Body of pancreas (tissue), 4 donors: Measurements from ENCODE around the gene FBXO41. TPM values are rescaled to one million over a fixed set of nuclear protein-coding genes. Genes with fewer than 3 reads are reported as not detected.

Experiments used
- ATAC-seq: fragments of 150-250 bp; one replicate; pipeline ENCODE4 v1.9.1; 2016
- DNase-seq, 4 donors: peaks; one replicate each; pipeline ENCODE4 v3.0.0-alpha.2; 2019
- H3K27ac ChIP-seq, 4 donors: fragments of 200-600 bp; sonication (generic); 1 replicate in 3 of 4; 2 replicates in 1 of 4; pipeline versions ENCODE4 v1.5.1 to v1.6.1; 2016 to 2019; ENCODE audit warnings: mild to moderate bottlenecking in 1 of 4, mixed read lengths in 1 of 4, moderate library complexity in 1 of 4
- H3K27me3 ChIP-seq, 2 donors: fragments of 200-600 bp; sonication (generic); one replicate each; pipeline ENCODE4 v1.6.0; 2016; ENCODE audit warnings: mild to moderate bottlenecking in 1 of 2
- H3K36me3 ChIP-seq, 2 donors: fragments of 200-600 bp; sonication (generic); replicated peaks in 1 of 2; 2 replicates each; pipeline ENCODE4 v1.5.1; 2016; ENCODE audit warnings: low read depth in 2 of 2; ENCODE audit not compliant: insufficient read depth in 1 of 2
- H3K4me1 ChIP-seq: fragments of 200-600 bp; sonication (generic); one replicate; pipeline ENCODE4 v1.6.0; 2016
- H3K4me3 ChIP-seq, 2 donors: fragments of 200-600 bp; sonication (generic); 1 replicate in 1 of 2; 2 replicates in 1 of 2; pipeline ENCODE4 v1.5.1; 2016 to 2019
- H3K9me3 ChIP-seq, 3 donors: fragments of 200-600 bp; sonication (generic); 1 replicate in 2 of 3; 2 replicates in 1 of 3; pipeline ENCODE4 v1.5.1; 2016
- POLR2A ChIP-seq, 3 donors: fragments of 450-650 bp; IDR thresholded peaks; one replicate each; pipeline ENCODE4 v1.6.1; 2016; ENCODE audit warnings: antibody characterized with exemption in 3 of 3, mild to moderate bottlenecking in 2 of 3
- WGBS, 2 donors: methylation state at CpG; one replicate each; pipeline ENCODE4 v1.1.5; 2017; 5-methylcytosine and 5-hydroxymethylcytosine counted together
- intact Hi-C: fragments of 100-400 bp; cut with DNase I; formaldehyde crosslinking; loops from one replicate; pipeline ENCODE4 v1.15.1; 2023
- small RNA-seq: library from RNA; depleted of rRNA; stranded (forward); fragments of <200 nt; gene quantifications from one replicate; pipeline ENCODE3, GENCODE V24; 2016
- total RNA-seq, 2 donors: library from RNA; depleted of rRNA; stranded (reverse); fragments of >200 nt; gene quantifications; one replicate each; pipeline ENCODE4 v1.1.0, GENCODE V29; 2016
- TF ChIP-seq, protein P1 (sequence below), 7 experiments: fragments of 450-650 bp in 4 of 7; fragments of 200-600 bp in 3 of 7; sonication (generic) in 3 of 7; IDR thresholded peaks; one replicate each; pipeline ENCODE4 v1.5.1; 2016 to 2019; ENCODE audit warnings: antibody characterized with exemption in 7 of 7

FBXO41 gene
- total RNA-seq, 2 donors from 2014 or later: 4.3 to 11.2 TPM

- ATAC-seq (no peak), DNase-seq (no peak)
- H3K4me3 ChIP-seq: no peak overlapping the region
- H3K27me3 ChIP-seq: no peaks in the 10 kb centered on the region
- TF ChIP-seq, protein P1, sequence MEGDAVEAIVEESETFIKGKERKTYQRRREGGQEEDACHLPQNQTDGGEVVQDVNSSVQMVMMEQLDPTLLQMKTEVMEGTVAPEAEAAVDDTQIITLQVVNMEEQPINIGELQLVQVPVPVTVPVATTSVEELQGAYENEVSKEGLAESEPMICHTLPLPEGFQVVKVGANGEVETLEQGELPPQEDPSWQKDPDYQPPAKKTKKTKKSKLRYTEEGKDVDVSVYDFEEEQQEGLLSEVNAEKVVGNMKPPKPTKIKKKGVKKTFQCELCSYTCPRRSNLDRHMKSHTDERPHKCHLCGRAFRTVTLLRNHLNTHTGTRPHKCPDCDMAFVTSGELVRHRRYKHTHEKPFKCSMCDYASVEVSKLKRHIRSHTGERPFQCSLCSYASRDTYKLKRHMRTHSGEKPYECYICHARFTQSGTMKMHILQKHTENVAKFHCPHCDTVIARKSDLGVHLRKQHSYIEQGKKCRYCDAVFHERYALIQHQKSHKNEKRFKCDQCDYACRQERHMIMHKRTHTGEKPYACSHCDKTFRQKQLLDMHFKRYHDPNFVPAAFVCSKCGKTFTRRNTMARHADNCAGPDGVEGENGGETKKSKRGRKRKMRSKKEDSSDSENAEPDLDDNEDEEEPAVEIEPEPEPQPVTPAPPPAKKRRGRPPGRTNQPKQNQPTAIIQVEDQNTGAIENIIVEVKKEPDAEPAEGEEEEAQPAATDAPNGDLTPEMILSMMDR (IDR thresholded peaks at IDR 0.05): no peak
- TF ChIP-seq POLR2A (IDR thresholded peaks at IDR 0.05): no peak
- intact Hi-C loops: no loop called here
- H3K9me3 ChIP-seq: no peaks in the 10 kb centered on the region
- H3K4me1 ChIP-seq: peaks cover 26% of the 10 kb centered on the region
- H3K36me3 ChIP-seq: no peaks in the 10 kb centered on the region
- WGBS, 2 donors: 70 to 72% methylated on average over 4 to 6 of the region's 6 CpGs
- no peak overlapping the region for H3K27ac ChIP-seq
Observed at GRCh38 chr2:73210696-73211095, 73.6 kb downstream of the FBXO41 start.

GRCh38 chr2:73210019-73210418, 74.3 kb downstream of the FBXO41 start:
- Histone ChIP-seq H3K4me1 (peaks cover 20% of the 10 kb centered on the region), H3K4me3 (no peak overlapping the region), H3K36me3 (no peaks in the 10 kb centered on the region), H3K9me3 (no peaks in the 10 kb centered on the region), H3K27me3 (no peaks in the 10 kb centered on the region), H3K27ac (no peak overlapping the region)
- DNase-seq (no peak), ATAC-seq (no peak)
- WGBS, 2 donors: 80 to 82% methylated on average over 4 of the region's 4 CpGs
- intact Hi-C loops: no loop called here
- TF ChIP-seq, protein P1 (IDR thresholded peaks at IDR 0.05): no peak

DNA sequence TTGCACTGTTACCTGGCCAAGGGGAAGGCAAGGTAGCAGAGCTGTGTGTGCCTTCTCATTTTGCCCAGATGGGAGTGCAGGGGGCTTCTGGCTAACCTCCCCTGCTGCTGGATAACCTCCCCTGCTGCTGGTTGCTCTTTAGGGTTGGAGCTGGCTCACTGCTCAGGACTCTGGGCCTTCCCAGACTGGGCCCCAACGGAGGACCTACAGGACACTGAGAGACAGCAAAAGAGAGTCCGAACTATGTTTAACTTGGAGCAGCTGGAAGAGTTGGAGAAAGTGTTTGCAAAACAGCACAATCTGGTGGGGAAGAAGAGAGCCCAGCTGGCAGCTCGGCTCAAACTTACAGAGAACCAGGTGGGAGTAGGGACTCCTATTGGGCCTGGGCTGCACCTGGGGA, 76.0 kb downstream of the FBXO41 start:
- Histone ChIP-seq H3K9me3 (no peaks in the 10 kb centered on the region), H3K4me3 (no peak overlapping the region), H3K36me3 (no peaks in the 10 kb centered on the region), H3K4me1 (peaks cover 7% of the 10 kb centered on the region), H3K27me3 (peaks cover 0 to 4% of the 10 kb centered on the region in 2 donors), H3K27ac (no peak overlapping the region)
- no peak for TF ChIP-seq POLR2A (IDR thresholded peaks at IDR 0.05)
- TF ChIP-seq, protein P1 (IDR thresholded peaks at IDR 0.05): no peak
- ATAC-seq: no peak
- DNase-seq: no peak
- WGBS, 2 donors: 68 to 76% methylated on average over 3 of the region's 3 CpGs
- intact Hi-C loops: no loop called here

DNA sequence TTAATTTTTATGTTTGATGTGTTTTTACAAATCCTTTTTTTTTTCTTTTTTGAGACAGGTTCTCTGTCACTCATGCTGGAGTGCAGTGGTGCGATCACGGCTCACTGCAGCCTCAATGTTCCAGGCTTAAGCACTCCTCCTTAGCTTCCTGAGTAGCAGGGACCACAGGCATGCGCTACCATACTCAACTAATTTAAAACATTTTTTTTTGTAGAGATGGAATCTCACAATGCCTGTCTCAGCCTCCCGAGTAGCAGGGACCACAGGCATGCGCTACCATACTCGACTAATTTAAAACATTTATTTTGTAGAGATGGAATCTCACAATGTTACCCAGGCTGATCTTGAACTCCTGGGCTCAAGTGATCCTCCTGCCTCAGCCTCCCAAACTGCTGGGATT, 78.7 kb downstream of the FBXO41 start:
- Histone ChIP-seq H3K9me3 (no peaks in the 10 kb centered on the region), H3K27ac (no peak overlapping the region), H3K4me3 (no peak overlapping the region), H3K36me3 (no peaks in the 10 kb centered on the region), H3K27me3 (peaks cover 0 to 23% of the 10 kb centered on the region in 2 donors), H3K4me1 (peaks cover 14% of the 10 kb centered on the region)
- intact Hi-C loops: no loop called here
- TF ChIP-seq POLR2A (IDR thresholded peaks at IDR 0.05): no peak
- TF ChIP-seq, protein P1 (IDR thresholded peaks at IDR 0.05): no peak
- no peak for DNase-seq
- ATAC-seq: no peak
- 88 to 91% methylated on average over 6 of the region's 6 CpGs for WGBS, 2 donors

Small RNA genes lying within 50 kb of the gene (small RNA-seq; reads per million reads assigned to genes)
- not detected for gene RNU6-111P

Other genes starting within 250 kb of the FBXO41 start
- 1 to 10 TPM; 4.3 to 5.4 TPM for gene SFXN5, start 212.8 kb downstream of the FBXO41 start, total RNA-seq
- gene RAB11FIP5, start 171.5 kb downstream of the FBXO41 start, total RNA-seq: 10 to 100 TPM; 19.2 to 39.6 TPM
- gene NOTO, start 81.9 kb downstream of the FBXO41 start, total RNA-seq: not detected
- 10 to 100 TPM; 10.1 to 19.4 TPM for gene SMYD5, start 70.2 kb downstream of the FBXO41 start, total RNA-seq
- gene PRADC1, start 51.2 kb downstream of the FBXO41 start, total RNA-seq: 10 to 100 TPM; 11.7 to 21.4 TPM
- 10 to 100 TPM; 88.7 to 92.3 TPM for gene CCT7, start 50.2 kb downstream of the FBXO41 start, total RNA-seq
- not detected for gene EGR4, start 9.1 kb upstream of the FBXO41 start, total RNA-seq
- 10 to 100 TPM; 34.2 to 44.5 TPM for gene ALMS1, start 101.4 kb upstream of the FBXO41 start, total RNA-seq